CD4-positive, alpha-beta T cell treated with Interleukin-4 for 1 hour (primary cell): Measurements from ENCODE around the gene TNFRSF18.
"Not testable (repeated sequence)": the region's sequence is repeated elsewhere in the genome, so short reads cannot be mapped to it uniquely, and the experiment has no call there.

Experiments used
- DNase-seq, 2 donors: peaks; one replicate each; pipeline ENCODE4 v3.0.0-alpha.2; 2020 to 2022

TNFRSF18 gene

DNA sequence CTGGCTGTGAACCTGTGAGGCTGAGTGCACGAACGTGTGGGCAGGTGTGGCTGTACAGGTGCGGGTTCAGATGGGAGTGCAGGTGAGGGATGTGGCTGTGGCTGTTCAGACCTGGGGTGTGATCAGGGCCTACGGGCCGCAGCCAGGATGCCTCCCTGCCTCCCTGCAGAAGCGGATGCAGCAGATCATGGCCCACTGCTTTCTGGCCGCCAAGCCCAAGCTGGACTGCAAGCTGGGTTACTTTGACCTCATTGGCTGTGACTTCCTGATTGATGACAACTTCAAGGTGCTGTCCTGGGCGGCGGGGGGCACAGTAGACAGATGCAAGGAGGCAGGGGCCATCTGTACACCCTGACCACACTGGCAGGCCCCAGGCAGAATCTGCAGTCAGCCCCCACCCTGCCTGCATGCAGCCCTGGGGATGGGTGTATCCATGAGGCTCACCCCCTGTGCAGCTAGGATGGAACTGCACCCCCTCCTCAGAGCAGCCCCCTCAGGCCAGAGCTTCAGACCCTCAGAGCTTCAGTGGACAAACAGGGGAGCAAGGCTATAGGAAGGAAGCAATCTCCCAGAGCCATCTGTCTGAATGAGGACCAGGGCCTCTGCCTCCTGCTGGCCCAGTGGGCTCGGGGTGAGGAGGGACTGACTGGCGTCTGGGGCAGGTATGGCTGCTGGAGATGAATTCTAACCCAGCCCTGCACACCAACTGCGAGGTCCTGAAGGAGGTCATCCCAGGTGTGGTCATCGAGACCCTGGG lies 9.8 kb downstream of the TNFRSF18 start:
- no peak for DNase-seq

DNA sequence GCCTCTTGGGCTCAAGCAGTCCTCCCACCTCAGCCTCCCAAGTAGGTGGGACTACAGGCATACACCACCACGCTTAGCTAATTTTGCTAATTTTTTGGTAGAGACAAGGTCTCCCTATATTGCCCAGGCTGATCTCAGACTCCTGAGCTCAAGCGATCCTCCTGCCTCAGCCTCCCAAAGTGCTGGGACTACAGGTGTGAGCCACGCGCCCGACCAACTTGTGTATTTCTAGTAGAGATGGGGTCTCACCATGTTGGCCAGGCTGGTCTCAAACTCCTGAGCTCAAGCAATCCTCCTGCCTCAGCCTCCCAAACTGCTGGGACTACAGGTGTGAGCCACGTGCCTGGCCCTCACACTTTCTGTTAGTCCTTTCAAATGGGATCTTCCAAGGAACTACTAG lies 10.7 kb downstream of the TNFRSF18 start:
- DNase-seq: not testable (repeated sequence)

DNA sequence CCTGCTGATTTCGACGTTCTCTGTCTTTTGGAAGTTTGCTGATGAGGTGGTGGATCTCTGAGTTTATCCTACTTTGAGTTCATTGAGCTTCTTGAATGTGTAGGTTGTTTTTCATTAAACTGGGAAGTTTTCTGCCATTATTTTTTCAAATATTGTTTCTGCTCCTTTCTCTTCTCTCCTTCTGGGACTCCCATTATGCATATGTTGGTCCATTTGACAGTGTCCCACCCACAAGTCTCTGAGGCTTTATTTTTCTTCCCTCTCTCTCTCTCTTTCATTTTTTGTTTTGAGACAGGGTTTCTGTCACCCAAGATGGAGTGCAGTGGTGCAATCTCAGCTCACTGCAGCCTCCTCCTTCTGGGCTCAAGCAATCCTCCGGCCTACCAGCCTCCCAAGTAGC lies 11.7 kb downstream of the TNFRSF18 start:
- no peak for DNase-seq

DNA sequence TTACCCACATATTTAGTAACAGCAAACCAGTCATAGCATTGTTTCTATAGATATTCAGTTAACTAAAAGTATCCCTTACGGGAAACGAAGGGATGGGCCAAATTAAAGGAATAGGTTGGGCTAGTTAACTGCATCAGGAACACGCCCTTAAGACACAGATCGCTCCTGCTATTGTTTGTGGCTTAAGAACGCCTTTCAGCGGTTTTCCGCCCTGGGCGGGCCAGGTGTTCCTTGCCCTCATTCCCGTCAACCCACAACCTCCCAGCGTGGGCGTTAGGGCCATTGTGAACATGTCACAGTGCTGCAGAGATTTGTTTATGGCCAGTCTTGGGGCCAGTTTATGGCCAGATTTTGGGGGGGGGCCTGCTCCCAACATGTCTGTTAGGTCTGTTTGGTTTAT lies 14.7 kb downstream of the TNFRSF18 start:
- DNase-seq: no peak

DNA sequence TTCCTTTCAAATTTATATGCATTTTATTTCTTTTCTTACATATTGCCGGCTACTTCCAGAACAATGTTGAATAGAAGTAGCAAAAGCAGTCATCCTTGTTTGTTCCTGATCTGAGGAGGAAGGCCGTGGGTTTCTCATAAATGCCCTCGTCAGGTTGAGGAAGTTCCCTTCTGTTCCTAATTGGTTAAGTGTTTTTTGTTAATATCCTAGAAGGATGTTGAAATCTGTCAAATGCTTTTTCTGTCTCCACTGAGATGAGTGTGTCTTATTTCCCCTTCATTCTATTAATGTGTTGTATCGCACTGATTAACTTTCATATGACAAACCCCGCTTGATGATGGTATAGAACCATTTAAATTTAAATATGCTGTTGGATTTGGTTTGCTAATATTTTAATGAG lies 17.3 kb downstream of the TNFRSF18 start:
- DNase-seq: no peak

DNA sequence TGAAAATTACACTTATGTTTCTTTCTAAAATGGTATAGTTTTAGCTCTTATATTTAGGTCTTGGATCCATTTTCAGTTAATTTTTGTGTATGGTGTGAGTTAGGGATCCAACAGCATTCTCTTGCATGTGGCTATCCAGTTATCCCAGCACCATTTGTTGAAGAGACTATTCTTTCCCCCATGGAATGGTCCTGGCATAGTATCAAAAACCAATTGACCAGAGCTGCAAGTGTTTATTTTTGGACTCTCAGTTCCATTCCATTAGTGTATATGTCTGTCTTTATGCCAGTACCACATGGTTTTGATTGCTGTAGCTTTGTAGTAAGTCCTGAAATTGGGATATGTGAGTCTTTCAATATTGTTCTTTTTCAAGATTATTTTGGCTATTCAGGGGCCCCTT lies 18.5 kb downstream of the TNFRSF18 start:
- DNase-seq: no peak

DNA sequence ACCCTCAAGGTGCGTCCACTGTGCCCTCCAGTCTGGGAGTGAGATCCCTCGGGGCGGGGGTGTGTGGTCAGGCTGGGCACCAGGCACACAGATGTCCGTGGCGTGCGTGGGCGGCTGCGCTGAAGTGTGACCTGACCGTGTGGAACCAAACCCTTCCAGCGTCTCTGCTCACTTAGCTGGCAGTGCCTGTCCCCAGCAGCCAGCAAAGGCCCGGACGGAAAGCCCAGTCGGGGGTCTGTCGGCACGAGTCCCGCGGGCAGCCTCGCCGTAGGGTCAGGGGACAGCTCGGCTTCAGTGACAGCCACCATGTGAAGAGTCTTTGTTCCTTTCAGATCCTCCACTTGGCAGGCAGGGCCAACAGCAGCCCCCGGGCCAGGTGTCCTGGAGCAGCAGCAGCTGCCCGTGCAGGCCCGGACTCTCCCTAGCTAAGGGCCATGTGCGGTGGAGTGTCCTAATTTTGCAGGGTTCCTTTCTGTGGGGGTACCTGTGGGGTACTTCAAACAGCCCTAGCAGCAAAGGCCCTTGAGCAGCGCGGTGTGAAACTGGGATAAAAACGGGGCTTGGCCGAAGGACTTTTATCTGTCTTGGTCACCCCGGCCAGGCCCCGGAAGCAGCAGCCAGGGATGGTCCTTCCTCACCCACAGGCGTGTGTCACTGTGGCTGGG lies 21.2 kb downstream of the TNFRSF18 start:
- DNase-seq: no peak

DNA sequence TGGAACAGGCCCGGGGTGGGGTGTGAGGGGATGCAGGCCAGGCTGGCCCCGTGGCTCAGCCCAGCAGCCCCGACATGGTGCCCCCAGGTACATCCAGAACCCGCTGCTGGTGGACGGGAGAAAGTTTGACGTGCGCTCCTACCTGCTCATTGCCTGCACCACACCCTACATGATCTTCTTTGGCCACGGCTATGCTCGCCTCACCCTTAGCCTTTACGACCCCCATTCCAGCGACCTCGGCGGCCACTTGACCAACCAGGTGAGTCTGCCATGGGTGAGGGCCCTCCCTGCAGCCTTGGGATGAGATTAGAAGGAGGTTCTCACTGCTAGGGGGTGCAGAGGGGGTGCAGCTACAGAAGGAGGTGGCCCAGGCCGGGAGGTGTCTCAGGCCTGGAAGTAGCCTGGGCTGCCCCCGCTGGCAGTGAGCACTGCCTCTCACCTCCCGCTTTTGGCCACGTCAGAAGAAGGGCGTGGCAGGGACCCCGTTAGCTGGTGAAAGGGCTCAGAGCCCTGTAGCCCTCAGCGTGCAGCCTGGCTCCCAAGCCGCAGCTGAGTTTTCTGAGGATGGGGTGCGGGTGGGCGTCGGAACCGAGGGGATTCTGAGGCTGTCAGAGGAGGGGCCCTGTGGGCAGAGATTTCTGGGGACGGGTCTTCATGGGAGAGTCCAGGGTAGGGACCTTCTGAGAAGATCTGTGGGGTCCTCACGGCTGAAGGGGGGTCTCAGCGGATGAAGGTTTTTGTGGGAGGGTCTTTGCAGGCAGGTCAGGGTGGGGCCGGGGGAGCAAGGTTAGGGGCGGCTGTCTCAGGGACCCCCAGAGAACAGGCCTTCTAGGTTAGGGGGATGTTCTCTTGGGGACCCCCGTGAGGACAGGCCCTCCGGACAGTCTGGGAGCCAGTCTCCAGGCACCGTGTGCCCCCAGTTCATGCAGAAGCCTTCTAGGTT lies 22.3 kb downstream of the TNFRSF18 start:
- no peak for DNase-seq

DNA sequence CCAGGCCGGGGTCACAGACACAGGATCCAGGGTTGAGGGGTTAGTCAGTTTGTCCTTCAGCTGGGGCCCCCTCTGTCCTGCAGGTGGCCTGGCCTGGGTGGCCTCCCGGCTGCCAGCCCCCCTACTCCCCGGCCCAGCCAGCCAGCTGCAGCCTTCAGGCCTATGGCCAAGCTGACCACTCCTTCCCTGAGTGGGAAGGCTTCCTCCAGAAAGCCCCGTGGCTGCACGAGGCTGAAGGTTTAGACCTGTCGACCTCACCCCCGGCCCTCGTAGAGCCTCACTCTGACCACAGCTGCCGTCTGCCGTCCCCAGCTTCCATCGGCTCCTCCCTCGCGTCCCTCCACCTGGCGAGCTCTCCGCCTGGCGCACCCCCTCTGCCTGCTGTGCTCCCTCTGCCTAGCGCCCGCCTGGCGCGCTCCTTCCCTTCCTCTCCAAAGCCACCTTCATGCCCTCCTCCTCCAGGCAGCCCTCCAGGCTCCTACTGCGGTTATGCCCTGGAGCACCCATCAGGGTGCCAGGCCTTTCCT lies 23.1 kb downstream of the TNFRSF18 start:
- no peak for DNase-seq

DNA sequence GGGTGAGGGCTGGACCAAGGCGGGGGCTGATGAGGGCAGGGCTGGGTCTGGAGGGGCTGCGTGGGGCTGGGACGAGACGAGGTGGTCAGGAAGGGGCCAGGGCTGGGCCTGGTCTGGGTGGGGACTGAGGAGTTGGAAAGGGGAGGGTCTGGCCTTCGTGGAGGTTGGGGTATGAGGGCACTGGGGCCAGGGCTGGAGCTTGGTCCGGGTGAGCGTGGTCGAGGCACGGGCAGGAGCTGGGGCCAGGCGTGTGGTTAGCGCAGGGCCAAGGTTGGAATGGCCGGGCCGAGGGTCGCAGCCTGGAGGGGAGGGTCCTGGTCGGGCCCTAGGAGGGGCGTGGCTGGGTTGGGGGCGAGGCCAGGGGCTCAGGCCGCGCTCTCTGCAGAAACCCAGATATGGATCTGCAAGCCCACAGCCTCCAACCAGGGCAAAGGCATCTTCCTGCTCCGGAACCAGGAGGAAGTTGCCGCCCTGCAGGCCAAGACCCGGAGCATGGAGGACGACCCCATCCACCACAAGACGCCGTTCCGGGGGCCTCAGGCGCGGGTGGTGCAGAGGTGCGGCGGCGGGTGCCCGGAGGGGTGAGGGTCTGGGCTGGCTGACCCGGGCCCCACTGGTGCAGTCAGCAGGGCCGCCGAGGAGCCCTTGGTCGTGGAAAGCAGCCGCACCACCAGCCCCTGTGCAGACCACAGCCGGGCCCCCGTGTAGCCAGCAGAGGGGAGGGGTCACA lies 23.7 kb downstream of the TNFRSF18 start:
- no peak for DNase-seq

DNA sequence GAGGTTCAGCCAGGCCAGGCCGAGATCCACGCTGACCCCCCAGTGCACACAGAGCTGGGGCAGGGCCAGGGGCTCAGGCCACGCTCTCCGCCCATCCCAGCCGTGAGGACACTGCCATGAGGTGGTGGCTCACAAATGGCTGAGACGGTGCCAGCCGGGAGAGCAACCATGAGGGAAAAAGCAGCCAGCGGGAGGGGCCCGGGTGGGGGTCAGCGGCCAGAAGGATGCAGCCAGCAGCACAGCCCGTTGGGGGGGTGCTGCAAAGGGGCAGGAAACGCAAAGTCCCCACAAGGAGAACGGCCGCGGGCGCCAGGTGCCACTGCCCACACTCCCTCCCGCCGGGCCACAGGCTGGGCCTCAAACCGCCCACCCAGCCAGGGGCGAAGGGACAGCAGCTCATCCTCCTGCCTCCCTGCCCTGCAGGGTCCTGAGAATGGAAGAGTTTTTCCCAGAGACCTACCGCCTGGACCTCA lies 24.4 kb downstream of the TNFRSF18 start:
- DNase-seq: no peak

DNA sequence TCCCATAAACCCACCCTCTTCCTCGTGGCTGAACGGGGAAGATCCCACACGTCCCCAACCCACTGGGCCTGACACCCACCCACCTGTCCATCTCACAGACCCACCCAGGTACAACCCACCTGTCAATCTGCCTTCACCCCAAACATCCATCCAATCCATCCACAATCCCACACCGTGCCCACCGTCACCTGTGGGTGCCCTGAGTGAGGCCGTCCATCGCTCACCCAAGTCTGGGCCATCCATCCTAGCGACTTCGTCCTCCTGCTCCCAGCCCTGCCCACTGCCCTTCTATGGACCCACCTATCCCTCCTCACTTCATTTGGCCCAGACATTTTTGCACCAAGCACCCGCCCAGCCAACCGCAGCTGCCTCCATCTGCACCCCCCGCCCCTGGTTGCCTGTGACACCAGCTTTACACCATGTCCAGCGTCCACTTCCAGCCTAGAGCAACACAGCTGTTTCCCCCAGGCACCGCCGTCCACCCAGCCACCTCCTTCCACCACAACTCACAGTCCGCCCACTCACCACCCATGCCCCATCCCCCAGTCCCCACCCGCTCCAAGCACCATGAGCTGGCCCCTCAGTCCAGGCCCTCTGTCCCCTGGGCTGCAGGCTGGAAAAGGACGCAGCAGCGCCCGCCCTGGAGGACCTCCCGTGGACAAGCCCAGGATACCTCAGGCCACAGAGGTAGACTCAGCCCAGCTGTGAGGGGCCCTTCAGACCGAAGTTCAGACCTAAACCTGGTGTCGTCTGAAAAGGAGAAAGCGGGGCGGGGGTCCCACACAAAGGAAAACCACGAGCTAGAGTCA lies 25.1 kb downstream of the TNFRSF18 start:
- DNase-seq: no peak

DNA sequence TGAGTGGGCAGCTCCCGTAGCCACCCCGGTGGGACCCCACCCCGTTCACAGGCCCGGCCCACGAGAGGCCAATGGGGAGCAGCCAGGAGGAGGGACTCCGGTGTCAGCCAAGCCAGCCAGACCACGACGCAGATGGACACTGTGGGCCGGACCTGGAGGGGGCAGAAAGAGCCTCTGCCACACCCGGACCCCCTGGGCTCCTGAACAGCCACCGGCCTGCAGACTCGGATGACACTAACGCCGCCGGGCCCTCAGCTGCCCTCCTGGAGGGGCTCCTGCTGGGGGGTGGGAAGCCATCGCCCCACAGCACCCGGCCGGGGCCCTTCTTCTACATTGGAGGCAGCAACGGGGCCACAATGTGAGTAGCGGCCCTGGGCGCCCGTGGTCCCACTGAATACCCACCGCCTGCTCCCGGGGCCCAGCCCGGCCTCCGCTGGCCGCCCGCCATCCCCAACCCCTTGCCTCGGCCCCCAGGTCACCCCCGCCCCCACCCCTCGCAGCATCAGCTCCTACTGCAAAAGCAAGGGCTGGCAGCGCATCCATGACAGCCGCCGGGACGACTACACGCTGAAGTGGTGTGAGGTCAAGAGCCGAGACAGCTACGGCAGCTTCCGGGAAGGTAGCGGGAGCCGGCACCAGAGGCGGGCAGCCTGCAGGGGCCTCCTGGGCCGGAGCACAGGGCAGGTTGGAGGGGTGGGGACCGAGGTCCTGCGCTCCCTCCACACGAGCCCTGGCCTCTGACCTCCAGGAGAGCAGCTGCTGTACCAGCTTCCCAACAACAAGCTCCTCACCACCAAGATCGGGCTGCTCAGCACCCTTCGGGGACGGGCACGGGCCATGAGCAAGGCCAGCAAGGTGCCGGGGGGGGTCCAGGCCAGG lies 26.2 kb downstream of the TNFRSF18 start:
- DNase-seq: no peak

DNA sequence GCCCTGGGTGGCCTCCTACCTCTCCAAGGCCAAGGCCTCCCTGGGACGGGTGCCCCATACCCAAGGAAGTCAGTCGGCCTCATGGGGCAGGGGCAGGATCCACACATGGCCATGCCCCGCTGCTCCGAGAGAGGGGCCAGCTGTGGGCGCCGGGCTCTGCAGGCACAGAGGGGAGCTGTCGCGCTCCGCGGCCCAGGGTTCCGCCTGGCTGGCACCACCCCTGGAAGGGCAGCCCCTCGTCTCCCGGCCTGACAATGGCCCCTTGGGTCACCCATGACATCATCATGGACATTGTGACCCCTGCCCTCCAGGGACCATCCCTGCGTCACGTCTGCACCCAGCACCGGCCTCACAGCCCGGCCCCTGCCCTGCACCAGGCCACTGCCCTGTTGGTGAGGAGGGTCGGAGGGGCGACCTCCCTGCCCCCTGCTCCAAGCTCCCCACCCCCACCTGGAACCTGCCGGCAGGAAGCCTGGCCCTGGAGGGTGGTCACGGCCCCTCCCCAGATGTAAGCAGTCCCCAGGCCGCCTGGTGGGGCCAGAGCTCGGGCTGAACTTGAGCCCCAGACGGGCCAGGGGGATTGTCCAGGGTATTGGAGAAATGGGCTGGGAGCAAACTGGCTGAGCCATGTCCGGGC lies 26.9 kb downstream of the TNFRSF18 start:
- no peak for DNase-seq

DNA sequence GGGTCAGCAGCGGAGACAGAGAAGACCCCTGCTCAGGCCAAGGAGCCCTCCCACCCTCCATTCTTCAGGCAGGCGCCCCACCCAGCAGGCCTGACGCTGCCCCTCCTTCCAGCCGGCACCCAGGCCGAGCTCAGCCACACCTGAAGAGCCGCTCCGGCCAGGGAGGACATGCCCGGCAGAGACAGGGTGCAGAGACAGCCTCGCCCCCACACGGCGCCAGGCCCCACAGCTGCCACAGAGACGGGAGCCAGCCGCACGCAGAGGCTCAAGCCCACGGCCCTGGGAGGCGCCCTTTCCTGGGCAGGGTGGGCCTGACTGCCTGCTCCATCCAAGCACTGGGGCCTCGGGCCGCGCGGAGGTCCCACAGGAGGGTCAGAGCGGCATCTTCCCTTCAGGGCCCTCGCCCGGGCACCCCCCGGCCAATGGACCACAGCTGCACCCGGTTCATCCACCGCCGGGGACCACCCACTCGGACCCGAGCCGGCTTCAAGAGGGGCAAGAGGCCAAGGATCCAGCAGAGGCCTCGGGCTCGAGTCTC lies 27.5 kb downstream of the TNFRSF18 start:
- DNase-seq: no peak

DNA sequence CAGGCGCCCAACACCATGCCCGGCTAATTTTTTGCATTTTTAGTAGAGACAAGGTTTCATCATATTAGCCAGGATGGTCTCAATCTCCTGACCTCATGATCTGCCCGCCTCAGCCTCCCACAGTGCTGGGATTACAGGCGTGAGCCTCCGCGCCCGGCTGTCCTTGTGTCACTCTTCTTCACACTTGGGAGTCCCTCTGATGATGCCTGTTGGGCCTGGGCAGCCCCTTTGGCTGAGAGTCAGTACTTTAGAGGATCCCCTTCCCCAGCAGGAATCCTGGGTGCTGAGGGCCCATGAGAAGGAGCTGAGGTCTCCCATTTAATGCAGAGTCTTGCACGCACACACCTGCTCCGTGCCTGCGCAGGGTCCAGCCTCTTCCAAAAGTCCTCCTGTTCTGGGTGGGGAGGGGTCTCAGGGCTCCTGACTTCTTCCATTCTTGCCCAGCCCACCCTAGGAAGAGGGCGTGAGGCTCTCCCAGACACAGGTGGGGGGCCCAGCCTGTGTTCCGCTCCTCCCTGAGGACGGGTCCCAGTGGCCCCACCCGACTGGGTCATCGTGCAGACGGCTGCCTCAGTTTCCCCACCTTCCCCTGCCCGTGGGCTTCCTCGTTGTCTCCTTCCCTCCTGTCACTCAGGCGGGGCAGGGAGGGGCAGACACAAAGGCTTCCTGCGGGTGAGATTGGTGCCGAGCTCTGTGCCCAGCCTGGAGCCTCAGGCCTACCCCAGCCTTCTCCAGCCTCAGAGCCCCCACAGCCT lies 28.8 kb downstream of the TNFRSF18 start:
- no peak for DNase-seq

DNA sequence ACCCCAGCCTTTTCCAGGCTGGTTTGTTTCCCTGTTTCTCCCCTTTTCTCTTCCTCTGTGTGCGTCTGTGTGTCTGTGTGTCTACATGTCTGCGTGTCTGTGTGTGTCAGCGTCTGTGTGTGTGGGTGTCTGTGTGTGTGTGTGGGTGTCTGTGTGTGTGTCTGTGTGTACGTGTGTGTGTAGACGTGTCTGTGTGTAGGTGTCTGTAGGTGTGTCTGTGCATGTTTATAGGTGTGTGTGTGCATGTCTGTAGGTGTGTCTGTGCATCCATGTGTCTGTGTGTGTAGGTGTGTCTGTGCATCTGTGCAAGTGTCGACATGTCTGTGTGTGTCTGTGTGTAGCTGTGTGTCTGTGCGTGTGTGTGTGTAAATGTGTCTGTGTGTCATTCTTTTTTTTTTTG lies 29.5 kb downstream of the TNFRSF18 start:
- no peak for DNase-seq

DNA sequence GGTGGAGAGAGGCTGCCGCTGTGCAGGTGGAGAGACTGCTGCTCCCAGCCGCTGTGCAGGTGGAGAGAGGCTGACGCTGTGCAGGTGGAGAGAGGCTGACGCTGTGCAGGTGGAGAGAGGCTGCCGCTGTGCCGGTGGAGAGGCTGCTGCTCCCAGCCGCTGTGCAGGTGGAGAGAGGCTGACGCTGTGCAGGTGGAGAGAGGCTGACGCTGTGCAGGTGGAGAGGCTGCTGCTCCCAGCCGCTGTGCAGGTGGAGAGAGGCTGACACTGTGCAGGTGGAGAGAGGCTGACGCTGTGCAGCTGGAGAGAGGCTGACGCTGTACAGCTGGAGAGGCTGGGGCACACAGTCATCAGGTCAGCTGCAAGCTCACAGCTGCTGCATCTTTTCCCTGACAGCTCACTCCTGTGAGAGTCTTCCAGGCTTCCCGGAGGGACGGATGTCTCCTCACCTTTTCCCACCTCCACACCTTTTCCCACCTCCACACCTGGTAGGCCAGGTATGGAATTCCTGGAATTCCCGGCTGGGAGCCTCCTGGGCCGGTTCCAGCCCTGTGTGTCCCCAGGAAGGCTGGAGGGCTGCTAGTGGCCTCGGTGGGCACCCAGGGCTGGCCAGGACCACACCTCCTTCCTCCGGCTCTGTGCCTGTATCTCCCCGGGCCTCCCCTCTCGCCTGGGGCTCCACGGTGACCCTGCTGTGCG lies 30.2 kb downstream of the TNFRSF18 start:
- DNase-seq: not testable (repeated sequence)
